OCI-LY1 (cell line): ENCODE data around the gene MAGI2.

Experiments used
- H2AFZ ChIP-seq: fragments of 200-600 bp; sonication (generic), shearing (Covaris generic); 2 replicates; pipeline ENCODE4 v1.6.0; 2014; ENCODE audit warnings: antibody characterized with exemption, mild to moderate bottlenecking, low read length
- H3F3A ChIP-seq: fragments of 200-600 bp; sonication (generic), shearing (Covaris generic); 2 replicates; pipeline ENCODE4 v1.6.0; 2014; ENCODE audit warnings: mild to moderate bottlenecking, antibody characterized with exemption, low read length, moderate library complexity; ENCODE audit not compliant: insufficient read depth
- H3K27ac ChIP-seq: fragments of 200-600 bp; sonication (generic); 2 replicates; pipeline ENCODE4 v1.5.1; 2014; ENCODE audit warnings: low read length, mixed run types, mild to moderate bottlenecking, low read depth; ENCODE audit not compliant: poor library complexity, severe bottlenecking
- H3K27me3 ChIP-seq: fragments of 200-600 bp; sonication (generic); 2 replicates; pipeline ENCODE4 v1.6.0; 2014; ENCODE audit warnings: antibody characterized with exemption, mild to moderate bottlenecking, low read length, moderate library complexity; ENCODE audit not compliant: insufficient read depth
- H3K36me3 ChIP-seq: fragments of 200-600 bp; sonication (generic); 2 replicates; pipeline ENCODE4 v1.6.1; 2014; ENCODE audit warnings: mild to moderate bottlenecking, antibody characterized with exemption, low read length, moderate library complexity, mixed read lengths; ENCODE audit not compliant: insufficient read depth
- H3K4me1 ChIP-seq: fragments of 200-600 bp; sonication (generic); 2 replicates; pipeline ENCODE4 v1.5.1; 2014; ENCODE audit warnings: mild to moderate bottlenecking, low read length, moderate library complexity; ENCODE audit not compliant: insufficient read depth, severe bottlenecking
- H3K4me2 ChIP-seq: fragments of 200-600 bp; sonication (generic), shearing (Covaris generic); 2 replicates; pipeline ENCODE4 v1.6.1; 2014; ENCODE audit warnings: low read length
- H3K4me3 ChIP-seq: fragments of 200-600 bp; sonication (generic); 2 replicates; pipeline ENCODE4 v1.5.1; 2014; ENCODE audit warnings: low read length, low read depth, mild to moderate bottlenecking, mixed read lengths; ENCODE audit not compliant: poor library complexity, severe bottlenecking
- H3K79me2 ChIP-seq: fragments of 200-600 bp; shearing (Covaris generic); 2 replicates; pipeline ENCODE4 v1.6.1; 2016; ENCODE audit warnings: mixed run types, low read length, mixed read lengths; ENCODE audit not compliant: insufficient read depth
- H3K9ac ChIP-seq: fragments of 200-600 bp; sonication (generic), shearing (Covaris generic); 2 replicates; pipeline ENCODE4 v1.6.1; 2014; ENCODE audit warnings: mild to moderate bottlenecking, low read length, mixed read lengths
- H3K9me2 ChIP-seq: fragments of 200-600 bp; sonication (generic), shearing (Covaris generic); 2 replicates; pipeline ENCODE4 v1.6.1; 2014; ENCODE audit warnings: low read depth, mild to moderate bottlenecking, low read length, mixed read lengths
- H3K9me3 ChIP-seq: fragments of 200-600 bp; shearing (Covaris generic); 2 replicates; pipeline ENCODE4 v1.6.1; 2014; ENCODE audit warnings: low read length, mixed read lengths
- H4K20me1 ChIP-seq: fragments of 200-600 bp; sonication (generic), shearing (Covaris generic); 2 replicates; pipeline ENCODE4 v1.6.0; 2016; ENCODE audit warnings: mild to moderate bottlenecking, low read length; ENCODE audit not compliant: insufficient read depth
- CTCF ChIP-seq: fragments of 200-600 bp; sonication (generic), shearing (Covaris generic); IDR thresholded peaks from 2 replicates; pipeline ENCODE4 v1.5.1; 2017; ENCODE audit warnings: mild to moderate bottlenecking, antibody characterized with exemption, low read length, moderate library complexity, mixed read lengths
- EZH2 ChIP-seq: fragments of 200-600 bp; sonication (generic), shearing (Covaris generic); IDR thresholded peaks from 2 replicates; pipeline ENCODE4 v1.8.0; 2017; ENCODE audit warnings: borderline replicate concordance, mixed run types, mild to moderate bottlenecking, antibody characterized with exemption, low read length, moderate library complexity, mixed read lengths

Gene MAGI2

DNA sequence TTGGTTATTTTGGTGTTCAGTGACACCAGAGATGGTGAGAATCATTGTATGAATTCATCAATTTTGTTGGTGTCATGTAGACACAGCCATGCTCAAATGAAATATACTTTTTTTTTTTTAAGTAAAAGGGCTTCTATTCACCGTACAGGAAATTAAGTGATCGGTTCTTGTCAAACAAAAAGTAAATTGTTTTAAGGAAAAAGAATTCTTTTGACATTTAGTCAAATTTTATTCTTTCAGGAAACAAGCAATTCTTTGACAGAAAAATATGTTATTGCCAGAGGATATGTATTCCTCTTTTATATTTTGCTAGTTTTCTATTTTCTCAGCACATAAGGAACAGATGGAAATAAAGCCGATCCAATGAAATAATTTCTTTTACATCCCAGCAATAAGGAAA, 551.9 kb downstream of the MAGI2 start:
- TF ChIP-seq EZH2 (no peak), CTCF (no peak)
- Histone ChIP-seq H3K4me2 (no peak overlapping the region), H4K20me1 (no peaks in the 10 kb centered on the region), H3K9ac (no peak overlapping the region), H3K27ac (no peak overlapping the region), H3F3A (no peaks in the 10 kb centered on the region), H3K27me3 (no peaks in the 10 kb centered on the region), H3K9me2 (no peaks in the 10 kb centered on the region), H3K4me1 (no peaks in the 10 kb centered on the region), H3K79me2 (no peaks in the 10 kb centered on the region), H3K9me3 (no peaks in the 10 kb centered on the region), H3K4me3 (no peak overlapping the region), H3K36me3 (no peaks in the 10 kb centered on the region), H2AFZ (no peak overlapping the region)

DNA sequence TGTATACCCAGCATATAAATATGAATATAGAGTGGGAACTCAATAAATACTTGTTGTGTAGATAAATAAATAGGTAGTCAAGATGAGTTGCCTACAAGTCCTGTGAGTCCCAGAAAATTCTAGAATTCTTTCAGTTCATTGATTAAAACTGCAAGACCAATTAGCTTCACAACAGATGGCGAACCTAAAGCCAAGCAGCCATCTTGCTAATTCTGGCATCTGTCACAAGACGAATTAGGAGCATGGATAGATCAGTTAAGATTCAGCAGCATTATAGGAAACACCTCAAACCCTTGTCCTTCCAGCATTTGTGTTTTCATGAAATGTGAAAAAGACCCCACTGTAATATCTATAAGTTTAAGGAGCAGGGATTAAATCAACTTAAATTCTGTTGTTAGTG, 552.7 kb downstream of the MAGI2 start:
- H3F3A ChIP-seq = no peaks in the 10 kb centered on the region

GRCh38 chr7:78895393-78895792, 558.1 kb downstream of the MAGI2 start:
- Histone ChIP-seq H3K9me3 (no peaks in the 10 kb centered on the region), H3K27ac (no peak overlapping the region), H3K36me3 (no peaks in the 10 kb centered on the region), H4K20me1 (no peaks in the 10 kb centered on the region), H3K79me2 (no peaks in the 10 kb centered on the region), H3K9ac (no peak overlapping the region), H3F3A (no peaks in the 10 kb centered on the region), H2AFZ (no peak overlapping the region), H3K4me2 (no peak overlapping the region), H3K9me2 (no peaks in the 10 kb centered on the region), H3K4me1 (no peaks in the 10 kb centered on the region), H3K27me3 (no peaks in the 10 kb centered on the region), H3K4me3 (no peak overlapping the region)
- no peak for TF ChIP-seq CTCF
- no peak for TF ChIP-seq EZH2

More for the DNA sequence above, 552.7 kb downstream of the MAGI2 start:
- H4K20me1 ChIP-seq = no peaks in the 10 kb centered on the region
- H3K27me3 ChIP-seq = no peaks in the 10 kb centered on the region
- H3K79me2 ChIP-seq = no peaks in the 10 kb centered on the region
- H3K4me3 ChIP-seq = no peak overlapping the region
- no peaks in the 10 kb centered on the region for H3K9me3 ChIP-seq
- no peak for TF ChIP-seq EZH2
- no peaks in the 10 kb centered on the region for H3K9me2 ChIP-seq
- no peaks in the 10 kb centered on the region for H3K36me3 ChIP-seq
- no peaks in the 10 kb centered on the region for H3K4me1 ChIP-seq
- H3K9ac ChIP-seq = no peak overlapping the region
- H3K4me2 ChIP-seq = no peak overlapping the region
- no peak overlapping the region for H3K27ac ChIP-seq
- no peak overlapping the region for H2AFZ ChIP-seq

GRCh38 chr7:78879206-78879605, 574.3 kb downstream of the MAGI2 start:
- H3F3A ChIP-seq = no peaks in the 10 kb centered on the region
- H3K9me2 ChIP-seq = no peaks in the 10 kb centered on the region
- H3K4me3 ChIP-seq = no peak overlapping the region
- H3K79me2 ChIP-seq = no peaks in the 10 kb centered on the region
- no peak for TF ChIP-seq CTCF
- TF ChIP-seq EZH2 = no peak
- H3K4me1 ChIP-seq = no peaks in the 10 kb centered on the region
- no peak overlapping the region for H3K9ac ChIP-seq
- H3K9me3 ChIP-seq = no peaks in the 10 kb centered on the region
- H3K36me3 ChIP-seq = no peaks in the 10 kb centered on the region
- H2AFZ ChIP-seq = no peak overlapping the region
- no peak overlapping the region for H3K4me2 ChIP-seq
- no peak overlapping the region for H3K27ac ChIP-seq
- no peaks in the 10 kb centered on the region for H4K20me1 ChIP-seq
- no peaks in the 10 kb centered on the region for H3K27me3 ChIP-seq
